ENCODE results near the gene RPS18.
"Not testable (repeated sequence)": the region's sequence is repeated elsewhere in the genome, so short reads cannot be mapped to it uniquely, and the experiment has no call there.

Gene RPS18

DNA sequence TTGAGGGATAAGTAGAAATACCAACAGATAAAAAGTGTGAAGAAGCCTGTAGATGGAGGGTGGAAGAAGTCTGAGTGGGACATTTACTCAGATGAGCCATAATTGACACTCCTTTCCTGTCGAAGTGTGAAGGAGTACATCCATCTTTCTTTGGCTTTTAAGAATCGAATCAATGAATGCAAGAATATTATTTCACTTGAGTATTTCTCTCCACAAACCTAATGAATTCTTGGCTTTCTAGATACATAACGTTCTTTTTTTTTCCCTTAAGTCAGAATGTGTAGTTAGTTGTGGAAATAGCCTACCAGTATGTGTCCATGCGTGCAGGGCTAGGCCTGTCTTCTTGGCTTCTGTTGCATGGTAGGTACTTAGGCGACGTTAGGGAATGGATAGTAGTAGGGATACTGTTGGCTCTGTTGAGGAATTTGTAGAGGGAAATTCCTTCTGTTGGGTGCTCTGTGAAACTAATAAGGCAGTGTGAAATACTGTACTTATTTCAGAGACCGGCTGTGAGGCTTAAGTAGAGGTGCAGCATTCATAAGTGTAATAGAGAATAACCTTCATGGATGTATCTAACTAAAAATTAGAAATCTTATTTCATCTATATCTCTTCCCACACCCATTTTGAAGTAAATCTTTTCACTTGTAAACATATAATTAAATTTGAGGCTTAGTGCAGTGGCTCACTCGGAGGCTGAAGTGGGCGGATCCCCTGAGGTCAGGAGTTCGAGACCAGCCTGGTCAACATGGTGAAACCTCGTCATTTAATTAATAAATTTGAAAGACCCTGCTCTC lies 1.5 kb downstream of the RPS18 start:
- no peak for TF ChIP-seq SPI1 (IDR thresholded peaks at IDR 0.05; ENCODE audit: borderline replicate concordance, low read depth)
- DNase-seq (ENCODE audit: low read depth in 1 of 2, low spot score in 1 of 2), result no peak
- Histone ChIP-seq H3K4me3 (replicated peaks; ENCODE audit: insufficient read depth, low read length) (peak overlapping the region; percentile 65), H3K27ac (replicated peaks) (peak overlapping the region; percentile 97), H3K27me3 (ENCODE audit: insufficient read depth, poor library complexity, severe bottlenecking) (no peaks in the 10 kb centered on the region)

DNA sequence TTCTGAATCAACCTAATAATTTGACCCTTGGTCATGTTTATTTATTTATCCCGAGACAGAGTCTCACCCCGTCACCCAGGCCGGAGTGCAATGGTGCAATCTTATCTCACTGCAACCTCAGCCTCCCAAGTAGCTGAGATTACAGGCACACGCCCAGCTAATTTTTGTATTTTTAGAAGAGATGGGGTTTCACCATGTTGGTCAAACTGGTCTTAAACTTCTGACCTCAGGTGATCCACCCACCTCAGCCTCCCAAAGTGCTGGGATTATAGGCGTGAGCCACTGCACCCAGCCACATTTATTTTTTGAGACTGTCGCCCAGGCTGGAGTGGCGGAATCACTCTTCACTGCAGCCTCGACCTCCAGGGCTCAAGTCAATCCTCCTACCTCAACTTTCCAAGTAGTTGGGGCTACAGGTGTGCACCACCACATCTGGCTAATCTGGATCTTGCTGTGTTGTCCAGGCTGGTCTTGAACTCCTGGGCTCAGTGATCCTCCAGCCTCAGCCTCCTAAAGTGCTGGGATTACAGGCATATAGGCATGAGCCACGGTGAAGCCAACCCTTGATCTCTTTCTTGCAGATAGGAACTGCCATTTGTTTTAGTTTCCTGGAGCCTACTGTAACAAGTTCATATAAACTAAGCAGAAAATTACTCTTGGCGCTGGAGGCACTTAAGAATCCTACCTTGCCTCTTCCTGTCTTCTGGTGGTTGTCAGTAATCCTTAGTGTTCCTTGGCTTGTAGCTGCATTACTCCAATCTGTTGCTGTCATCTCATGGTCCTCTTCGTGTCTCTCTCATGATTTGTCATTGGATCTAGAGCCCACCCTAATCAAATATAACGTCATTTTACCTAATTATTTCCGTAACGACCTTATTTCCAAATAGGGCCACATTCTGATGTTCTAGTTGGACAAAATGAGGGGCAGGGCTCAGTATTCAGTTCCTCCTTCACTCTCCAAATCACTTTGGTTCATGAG lies 2.3 kb downstream of the RPS18 start:
- Histone ChIP-seq H3K27ac (replicated peaks) (peak overlapping the region; percentile 97), H3K27me3 (ENCODE audit: insufficient read depth, poor library complexity, severe bottlenecking) (no peaks in the 10 kb centered on the region), H3K4me3 (replicated peaks; ENCODE audit: insufficient read depth, low read length) (peak overlapping the region; percentile 65)
- no peak for DNase-seq (ENCODE audit: low read depth in 1 of 2, low spot score in 1 of 2)
- TF ChIP-seq, protein P1, sequence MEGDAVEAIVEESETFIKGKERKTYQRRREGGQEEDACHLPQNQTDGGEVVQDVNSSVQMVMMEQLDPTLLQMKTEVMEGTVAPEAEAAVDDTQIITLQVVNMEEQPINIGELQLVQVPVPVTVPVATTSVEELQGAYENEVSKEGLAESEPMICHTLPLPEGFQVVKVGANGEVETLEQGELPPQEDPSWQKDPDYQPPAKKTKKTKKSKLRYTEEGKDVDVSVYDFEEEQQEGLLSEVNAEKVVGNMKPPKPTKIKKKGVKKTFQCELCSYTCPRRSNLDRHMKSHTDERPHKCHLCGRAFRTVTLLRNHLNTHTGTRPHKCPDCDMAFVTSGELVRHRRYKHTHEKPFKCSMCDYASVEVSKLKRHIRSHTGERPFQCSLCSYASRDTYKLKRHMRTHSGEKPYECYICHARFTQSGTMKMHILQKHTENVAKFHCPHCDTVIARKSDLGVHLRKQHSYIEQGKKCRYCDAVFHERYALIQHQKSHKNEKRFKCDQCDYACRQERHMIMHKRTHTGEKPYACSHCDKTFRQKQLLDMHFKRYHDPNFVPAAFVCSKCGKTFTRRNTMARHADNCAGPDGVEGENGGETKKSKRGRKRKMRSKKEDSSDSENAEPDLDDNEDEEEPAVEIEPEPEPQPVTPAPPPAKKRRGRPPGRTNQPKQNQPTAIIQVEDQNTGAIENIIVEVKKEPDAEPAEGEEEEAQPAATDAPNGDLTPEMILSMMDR (IDR thresholded peaks at IDR 0.05; ENCODE audit: insufficient read depth, low read length), result no peak
- TF ChIP-seq POLR2AphosphoS5 (IDR thresholded peaks at IDR 0.05; ENCODE audit: low read depth) (no peak), SPI1 (IDR thresholded peaks at IDR 0.05; ENCODE audit: borderline replicate concordance, low read depth) (no peak), GABPA (IDR thresholded peaks at IDR 0.05; ENCODE audit: low read depth) (no peak)
- TF ChIP-seq, protein P2, sequence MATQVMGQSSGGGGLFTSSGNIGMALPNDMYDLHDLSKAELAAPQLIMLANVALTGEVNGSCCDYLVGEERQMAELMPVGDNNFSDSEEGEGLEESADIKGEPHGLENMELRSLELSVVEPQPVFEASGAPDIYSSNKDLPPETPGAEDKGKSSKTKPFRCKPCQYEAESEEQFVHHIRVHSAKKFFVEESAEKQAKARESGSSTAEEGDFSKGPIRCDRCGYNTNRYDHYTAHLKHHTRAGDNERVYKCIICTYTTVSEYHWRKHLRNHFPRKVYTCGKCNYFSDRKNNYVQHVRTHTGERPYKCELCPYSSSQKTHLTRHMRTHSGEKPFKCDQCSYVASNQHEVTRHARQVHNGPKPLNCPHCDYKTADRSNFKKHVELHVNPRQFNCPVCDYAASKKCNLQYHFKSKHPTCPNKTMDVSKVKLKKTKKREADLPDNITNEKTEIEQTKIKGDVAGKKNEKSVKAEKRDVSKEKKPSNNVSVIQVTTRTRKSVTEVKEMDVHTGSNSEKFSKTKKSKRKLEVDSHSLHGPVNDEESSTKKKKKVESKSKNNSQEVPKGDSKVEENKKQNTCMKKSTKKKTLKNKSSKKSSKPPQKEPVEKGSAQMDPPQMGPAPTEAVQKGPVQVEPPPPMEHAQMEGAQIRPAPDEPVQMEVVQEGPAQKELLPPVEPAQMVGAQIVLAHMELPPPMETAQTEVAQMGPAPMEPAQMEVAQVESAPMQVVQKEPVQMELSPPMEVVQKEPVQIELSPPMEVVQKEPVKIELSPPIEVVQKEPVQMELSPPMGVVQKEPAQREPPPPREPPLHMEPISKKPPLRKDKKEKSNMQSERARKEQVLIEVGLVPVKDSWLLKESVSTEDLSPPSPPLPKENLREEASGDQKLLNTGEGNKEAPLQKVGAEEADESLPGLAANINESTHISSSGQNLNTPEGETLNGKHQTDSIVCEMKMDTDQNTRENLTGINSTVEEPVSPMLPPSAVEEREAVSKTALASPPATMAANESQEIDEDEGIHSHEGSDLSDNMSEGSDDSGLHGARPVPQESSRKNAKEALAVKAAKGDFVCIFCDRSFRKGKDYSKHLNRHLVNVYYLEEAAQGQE (IDR thresholded peaks at IDR 0.05; ENCODE audit: insufficient replicate concordance, low read depth), result no peak

DNA sequence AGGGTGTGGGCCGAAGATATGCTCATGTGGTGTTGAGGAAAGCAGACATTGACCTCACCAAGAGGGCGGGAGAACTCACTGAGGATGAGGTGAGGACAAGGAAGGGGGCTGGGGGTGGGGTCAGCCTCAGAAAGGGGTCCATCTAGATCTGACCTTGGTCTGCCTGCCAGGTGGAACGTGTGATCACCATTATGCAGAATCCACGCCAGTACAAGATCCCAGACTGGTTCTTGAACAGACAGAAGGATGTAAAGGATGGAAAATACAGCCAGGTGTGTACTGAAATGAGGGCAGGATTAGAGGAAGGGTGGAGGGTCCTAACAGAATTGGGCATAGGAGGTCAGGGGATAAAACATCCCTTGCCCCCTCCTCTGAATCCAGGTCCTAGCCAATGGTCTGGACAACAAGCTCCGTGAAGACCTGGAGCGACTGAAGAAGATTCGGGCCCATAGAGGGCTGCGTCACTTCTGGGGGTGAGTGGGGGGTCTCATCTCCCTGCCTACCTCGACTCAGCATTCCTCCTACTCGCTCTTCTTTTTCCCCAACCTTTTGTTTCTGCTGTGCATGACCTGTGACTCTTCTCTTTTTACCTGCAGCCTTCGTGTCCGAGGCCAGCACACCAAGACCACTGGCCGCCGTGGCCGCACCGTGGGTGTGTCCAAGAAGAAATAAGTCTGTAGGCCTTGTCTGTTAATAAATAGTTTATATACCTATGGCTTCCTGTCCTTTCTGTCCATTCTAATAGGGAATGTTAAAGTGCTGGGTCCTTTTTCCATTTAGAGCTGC lies 4.1 kb downstream of the RPS18 start:
- Histone ChIP-seq H3K27ac (replicated peaks) (peak overlapping the region; percentile 97), H3K4me3 (replicated peaks; ENCODE audit: insufficient read depth, low read length) (peak overlapping the region; percentile 19)
- H3K27me3 ChIP-seq (ENCODE audit: insufficient read depth, poor library complexity, severe bottlenecking); DNase-seq (ENCODE audit: low read depth in 1 of 2, low spot score in 1 of 2): not testable (repeated sequence)

DNA sequence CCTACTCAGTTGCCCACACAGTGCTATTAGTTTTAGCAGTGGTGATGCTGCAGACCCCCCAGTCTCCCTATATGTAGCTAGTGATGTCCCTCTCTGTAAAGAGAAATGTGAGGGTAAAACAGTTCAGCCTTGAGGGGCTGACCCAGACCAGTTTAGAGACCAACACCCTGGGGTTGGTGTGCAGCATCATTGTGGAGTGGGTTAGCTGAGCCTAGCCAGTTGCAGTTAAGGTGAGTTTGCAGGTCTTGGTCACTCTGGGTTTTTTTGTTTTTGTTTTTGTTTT lies 4.6 kb downstream of the RPS18 start:
- TF ChIP-seq SPI1 (IDR thresholded peaks at IDR 0.05; ENCODE audit: borderline replicate concordance, low read depth), result no peak
- no peak for TF ChIP-seq GABPA (IDR thresholded peaks at IDR 0.05; ENCODE audit: low read depth)
- TF ChIP-seq, protein P2 (IDR thresholded peaks at IDR 0.05; ENCODE audit: insufficient replicate concordance, low read depth), result no peak
- TF ChIP-seq, protein P1 (IDR thresholded peaks at IDR 0.05; ENCODE audit: insufficient read depth, low read length), result no peak
- no peak for TF ChIP-seq POLR2AphosphoS5 (IDR thresholded peaks at IDR 0.05; ENCODE audit: low read depth)
- DNase-seq (ENCODE audit: low read depth in 1 of 2, low spot score in 1 of 2), result no peak
- peak overlapping the region; percentile 78 for H3K27ac ChIP-seq (replicated peaks)
- H3K27me3 ChIP-seq (ENCODE audit: insufficient read depth, poor library complexity, severe bottlenecking), result no peaks in the 10 kb centered on the region
- peak overlapping the region; percentile 14 for H3K4me3 ChIP-seq (replicated peaks; ENCODE audit: insufficient read depth, low read length)
